Thymus (tissue), 11 donors: ENCODE results near the gene VTI1A. TPM values are rescaled to one million over a fixed set of nuclear protein-coding genes. Genes with fewer than 3 reads are reported as not detected.
"Not testable (repeated sequence)": the region's sequence is repeated elsewhere in the genome, so short reads cannot be mapped to it uniquely, and the experiment has no call there.

ENCODE experiments used
- DNase-seq, 9 donors: peaks; one replicate each; pipeline ENCODE4 v3.0.0-alpha.2; 2013; ENCODE audit warnings: low spot score in 9 of 9, low read depth in 6 of 9, missing footprints in 1 of 9
- H3K27ac ChIP-seq, 2 donors: one replicate each; pipeline ENCODE4 v1.5.1; 2013; ENCODE audit warnings: control low read depth in 1 of 2, low read depth in 1 of 2, low read length in 1 of 2, mild to moderate bottlenecking in 1 of 2, moderate library complexity in 1 of 2
- H3K27me3 ChIP-seq, 2 donors: one replicate each; pipeline ENCODE4 v1.5.1; 2013; ENCODE audit warnings: low read length in 1 of 2; ENCODE audit not compliant: control insufficient read depth in 2 of 2, insufficient read depth in 1 of 2
- H3K36me3 ChIP-seq, 2 donors: one replicate each; pipeline ENCODE4 v1.5.1; 2013; ENCODE audit warnings: low read length in 1 of 2, mild to moderate bottlenecking in 1 of 2, moderate library complexity in 1 of 2; ENCODE audit not compliant: control insufficient read depth in 2 of 2, insufficient read depth in 2 of 2
- H3K4me1 ChIP-seq, 2 donors: one replicate each; pipeline ENCODE4 v1.5.1; 2013; ENCODE audit warnings: low read length in 2 of 2; ENCODE audit not compliant: control insufficient read depth in 2 of 2, insufficient read depth in 2 of 2
- H3K4me3 ChIP-seq, 2 donors: one replicate each; pipeline ENCODE4 v1.5.1; 2013; ENCODE audit warnings: low read length in 2 of 2, control low read depth in 1 of 2, mild to moderate bottlenecking in 1 of 2
- H3K9me3 ChIP-seq, 2 donors: one replicate each; pipeline ENCODE4 v1.5.1; 2013; ENCODE audit warnings: low read length in 1 of 2, mild to moderate bottlenecking in 1 of 2; ENCODE audit not compliant: control insufficient read depth in 2 of 2, insufficient read depth in 1 of 2
- WGBS: extraction: QIAGEN DNeasy Blood & Tissue Kit; methylation state at CpG from one replicate; pipeline ENCODE4 v1.1.7; 2013; 5-methylcytosine and 5-hydroxymethylcytosine counted together
- polyA plus RNA-seq: library from polyadenylated mRNA; stranded (reverse); fragments of 200-250 nt; gene quantifications from one replicate; pipeline ENCODE4 v1.2.3, GENCODE V29; 2013
- total RNA-seq: library from RNA; stranded (reverse); fragments of 120-200 nt; gene quantifications from one replicate; pipeline ENCODE4 v1.2.4, GENCODE V29; 2013
- donor health status: healthy.

Gene VTI1A
- total and polyA plus RNA-seq, 2 donors, result 15.9 to 27.0 TPM

GRCh38 chr10:112721080-112721698 lies 274.2 kb downstream of the VTI1A start:
- 76% methylated on average over 5 of the region's 5 CpGs for WGBS
- Histone ChIP-seq H3K9me3 (no peaks in the 10 kb centered on the region), H3K27me3 (no peaks in the 10 kb centered on the region), H3K4me3 (no peak overlapping the region), H3K27ac (no peak overlapping the region), H3K4me1 (no peaks in the 10 kb centered on the region), H3K36me3 (peaks cover 0 to 3% of the 10 kb centered on the region in 2 donors)
- DNase-seq, result peak in 8 of 9 donors; percentile 24 to 81 (median 44)

- H3K27ac ChIP-seq, result no peak overlapping the region
- H3K36me3 ChIP-seq, result no peaks in the 10 kb centered on the region
- no peaks in the 10 kb centered on the region for H3K27me3 ChIP-seq
- 94% methylated on average over 3 of the region's 3 CpGs for WGBS
- no peak for DNase-seq
- no peak overlapping the region for H3K4me3 ChIP-seq
- H3K4me1 ChIP-seq, result no peaks in the 10 kb centered on the region
- no peaks in the 10 kb centered on the region for H3K9me3 ChIP-seq
Observed at GRCh38 chr10:112722758-112723157, 275.7 kb downstream of the VTI1A start.

- no peaks in the 10 kb centered on the region for H3K36me3 ChIP-seq
- H3K27me3 ChIP-seq, result no peaks in the 10 kb centered on the region
- no peaks in the 10 kb centered on the region for H3K4me1 ChIP-seq
- no peak overlapping the region for H3K27ac ChIP-seq
- H3K4me3 ChIP-seq, result no peak overlapping the region
- H3K9me3 ChIP-seq, result no peaks in the 10 kb centered on the region
- DNase-seq, result no peak
Observed at GRCh38 chr10:112723876-112724275, 276.9 kb downstream of the VTI1A start.

- H3K36me3 ChIP-seq, result no peaks in the 10 kb centered on the region
- no peaks in the 10 kb centered on the region for H3K9me3 ChIP-seq
- H3K27me3 ChIP-seq, result no peaks in the 10 kb centered on the region
- no peak overlapping the region for H3K4me3 ChIP-seq
- H3K4me1 ChIP-seq, result no peaks in the 10 kb centered on the region
- WGBS, result 100% methylated on average over 2 of the region's 2 CpGs
- no peak overlapping the region for H3K27ac ChIP-seq
- no peak for DNase-seq
Observed at GRCh38 chr10:112724404-112724991, 277.5 kb downstream of the VTI1A start.

GRCh38 chr10:112728118-112728883 lies 281.3 kb downstream of the VTI1A start:
- WGBS, result 93% methylated on average over 3 of the region's 3 CpGs
- Histone ChIP-seq H3K27me3 (no peaks in the 10 kb centered on the region), H3K4me1 (no peaks in the 10 kb centered on the region), H3K27ac (no peak overlapping the region), H3K4me3 (no peak overlapping the region), H3K9me3 (no peaks in the 10 kb centered on the region), H3K36me3 (no peaks in the 10 kb centered on the region)
- no peak for DNase-seq

GRCh38 chr10:112728997-112729396 lies 282.0 kb downstream of the VTI1A start:
- DNase-seq, result no peak
- no peaks in the 10 kb centered on the region for H3K36me3 ChIP-seq

GRCh38 chr10:112731450-112731849 lies 284.4 kb downstream of the VTI1A start:
- not testable (repeated sequence) for H3K36me3 ChIP-seq, H3K4me1 ChIP-seq, H3K27ac ChIP-seq, H3K4me3 ChIP-seq, DNase-seq, H3K9me3 ChIP-seq, H3K27me3 ChIP-seq
- 97% methylated on average over 3 of the region's 3 CpGs for WGBS

More at GRCh38 chr10:112728997-112729396, 282.0 kb downstream of the VTI1A start:
- Histone ChIP-seq H3K27ac (no peak overlapping the region), H3K27me3 (no peaks in the 10 kb centered on the region), H3K4me1 (no peaks in the 10 kb centered on the region), H3K9me3 (no peaks in the 10 kb centered on the region), H3K4me3 (no peak overlapping the region)

- H3K9me3 ChIP-seq, result no peaks in the 10 kb centered on the region
- DNase-seq, result no peak
- no peaks in the 10 kb centered on the region for H3K4me1 ChIP-seq
- WGBS, result 92% methylated on average over 3 of the region's 3 CpGs
- H3K27me3 ChIP-seq, result no peaks in the 10 kb centered on the region
- no peaks in the 10 kb centered on the region for H3K36me3 ChIP-seq
- H3K4me3 ChIP-seq, result no peak overlapping the region
- H3K27ac ChIP-seq, result no peak overlapping the region
Observed at GRCh38 chr10:112732277-112732921, 285.4 kb downstream of the VTI1A start.
